CD4-positive, alpha-beta T cell (primary cell): ENCODE measurements around the gene C10orf67. TPM values are rescaled to one million over a fixed set of nuclear protein-coding genes. Genes with fewer than 3 reads are reported as not detected.
A peak's percentile ranks its signal among the peaks of the same experiment; 100 is the strongest.

Source experiments
- ATAC-seq: fragments of 200-7000 bp; cut with Tn5 transposase; one replicate; pipeline ENCODE4 v1.10.0; 2022; ENCODE audit warnings: mild to moderate bottlenecking; ENCODE audit not compliant: poor library complexity
- CTCF ChIA-PET: fragments of 350-600 bp; sonication (Branson Sonifier 250); formaldehyde crosslinking; loops from one replicate; lab custom pipeline; 2021; ENCODE audit warnings: antibody characterized with exemption, inconsistent platforms; lab: Charles Lee
- POLR2A ChIA-PET: fragments of 350-600 bp; sonication (Branson Sonifier 250); formaldehyde crosslinking; loops from one replicate; lab custom pipeline; 2021; ENCODE audit warnings: antibody characterized with exemption, inconsistent platforms; lab: Charles Lee
- DNase-seq, 14 experiments: peaks; one replicate each; pipeline ENCODE4 v3.0.0-alpha.2; 2013 to 2020; ENCODE audit warnings: mixed read lengths in 2 of 14
- H3K27ac ChIP-seq, 2 donors: one replicate each; pipeline versions ENCODE4 v1.5.1 to v1.7.0; 2013; ENCODE audit warnings: low read length in 2 of 2, low read depth in 1 of 2, mild to moderate bottlenecking in 1 of 2
- H3K27me3 ChIP-seq, 2 experiments: 1 replicate in 1 of 2; 2 replicates in 1 of 2; pipeline versions ENCODE4 v1.6.1 to v1.7.0; 2013; ENCODE audit warnings: low read length in 2 of 2, control low read depth in 1 of 2, mild to moderate bottlenecking in 1 of 2, moderate library complexity in 1 of 2; ENCODE audit not compliant: insufficient read depth in 2 of 2, control insufficient read depth in 1 of 2
- H3K36me3 ChIP-seq: one replicate; pipeline ENCODE4 v1.6.1; 2013; ENCODE audit warnings: low read length, control low read depth; ENCODE audit not compliant: insufficient read depth
- H3K4me1 ChIP-seq: one replicate; pipeline ENCODE4 v1.6.1; 2013; ENCODE audit warnings: low read length, control low read depth; ENCODE audit not compliant: insufficient read depth
- H3K4me3 ChIP-seq: one replicate; pipeline ENCODE4 v1.5.1; 2013; ENCODE audit warnings: mild to moderate bottlenecking, low read length, moderate library complexity
- H3K9me3 ChIP-seq, 2 experiments: 1 replicate in 1 of 2; 2 replicates in 1 of 2; pipeline versions ENCODE4 v1.6.1 to v1.7.0; 2013; ENCODE audit warnings: low read length in 2 of 2, mild to moderate bottlenecking in 2 of 2, control low read depth in 1 of 2, moderate library complexity in 1 of 2; ENCODE audit not compliant: control insufficient read depth in 1 of 2, insufficient read depth in 1 of 2
- H3K27ac Mint-ChIP-seq: one replicate; pipeline ENCODE4 v1.8.0; 2020; ENCODE audit warnings: mixed read lengths
- H3K27me3 Mint-ChIP-seq: one replicate; pipeline ENCODE4 v1.8.0; 2021; ENCODE audit warnings: mixed read lengths
- H3K36me3 Mint-ChIP-seq: one replicate; pipeline ENCODE4 v1.8.0; 2021; ENCODE audit warnings: low read depth, mixed read lengths
- H3K4me1 Mint-ChIP-seq: one replicate; pipeline ENCODE4 v1.8.0; 2021; ENCODE audit warnings: low read depth, mixed read lengths
- H3K4me3 Mint-ChIP-seq: one replicate; pipeline ENCODE4 v1.8.0; 2020; ENCODE audit warnings: mild to moderate bottlenecking, mixed read lengths
- H3K9me3 Mint-ChIP-seq: one replicate; pipeline ENCODE4 v1.8.0; 2020; ENCODE audit warnings: mixed read lengths
- CTCF ChIP-seq: fragments of 200-600 bp; IDR thresholded peaks from one replicate; pipeline ENCODE4 v1.8.0; 2022; ENCODE audit warnings: antibody characterized with exemption, mild to moderate bottlenecking
- intact Hi-C, 2 experiments: fragments of 100-400 bp; cut with DNase I in 1 of 2; cut with micrococcal nuclease in 1 of 2; formaldehyde crosslinking; loops; one replicate each; pipeline versions ENCODE4 v1.15.1 to v1.9.0; 2023 to 2025; cut with DNase I, micrococcal nuclease
- total RNA-seq, 174 experiments: library from RNA in 2 of 174; stranded (reverse) in 2 of 174; gene quantifications; one replicate each; pipeline ENCODE4 v1.2.3 and lab custom pipeline; 2021 to 2026

C10orf67 gene
- total RNA-seq, 2 experiments from 2014 or later: not detected

GRCh38 chr10:23364378-23364777 is 19.8 kb upstream of the C10orf67 start:
- Histone ChIP-seq H3K27me3 (no peaks in the 10 kb centered on the region), H3K27ac (peak overlapping the region in 1 of 2 donors; percentile 72), H3K4me3 (no peak overlapping the region), H3K4me1 (peaks cover 54% of the 10 kb centered on the region), H3K36me3 (no peaks in the 10 kb centered on the region), H3K9me3 (no peaks in the 10 kb centered on the region)
- no peaks in the 10 kb centered on the region for H3K9me3 Mint-ChIP-seq
- H3K36me3 Mint-ChIP-seq: no peaks in the 10 kb centered on the region
- ChIA-PET POLR2A (interaction anchor here (1.0 to 7.8 kb wide), 3 partner anchors 15 to 75 kb away, joined by 3 to 49 read pairs (median 3); partner anchors contain the start of genes C10orf67 and OTUD1), CTCF (interaction anchor here (1.5 kb wide), 1 partner anchor 32 kb away, joined by 3 read pairs; no protein-coding TSS in a partner anchor)
- intact Hi-C loops: loop anchor here (5.0 kb wide), 1 partner anchor 73 kb away; the partner anchor contains the start of gene OTUD1 (in 2 of the 2)
- ATAC-seq (no peak), DNase-seq (no peak)
- H3K4me3 Mint-ChIP-seq: peak overlapping the region; percentile 23
- H3K27ac Mint-ChIP-seq: peak overlapping the region; percentile 80
- no peaks in the 10 kb centered on the region for H3K27me3 Mint-ChIP-seq
- TF ChIP-seq CTCF: no peak
- H3K4me1 Mint-ChIP-seq: peaks cover 56% of the 10 kb centered on the region

DNA sequence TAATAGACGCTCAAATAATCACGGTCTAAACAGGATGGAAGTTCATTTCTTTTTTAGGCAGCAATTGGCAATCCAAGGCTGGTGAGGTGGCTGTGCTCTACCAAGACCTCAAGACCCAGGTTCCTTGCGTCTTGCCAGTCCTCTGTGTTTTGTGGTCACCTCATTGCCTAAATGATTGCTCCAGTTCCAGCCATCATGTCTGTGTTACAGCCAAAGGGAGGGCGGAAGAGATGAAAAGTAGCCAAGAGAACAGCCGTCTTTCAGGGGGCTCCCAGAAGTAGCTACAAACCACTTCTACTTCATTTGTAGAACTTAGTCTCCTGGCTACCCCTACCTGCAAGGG is 19.2 kb upstream of the C10orf67 start:
- Histone ChIP-seq H3K27me3 (no peaks in the 10 kb centered on the region), H3K4me1 (peaks cover 49% of the 10 kb centered on the region), H3K9me3 (no peaks in the 10 kb centered on the region), H3K4me3 (peak overlapping the region; percentile 36), H3K27ac (peak overlapping the region; percentile 68 to 72), H3K36me3 (no peaks in the 10 kb centered on the region)
- TF ChIP-seq CTCF: no peak
- DNase-seq (peak in 2 of 14 experiments; percentile 11 to 15), ATAC-seq (no peak)
- Mint-ChIP-seq H3K4me1 (peaks cover 50% of the 10 kb centered on the region), H3K36me3 (no peaks in the 10 kb centered on the region), H3K27ac (peak overlapping the region; percentile 80), H3K27me3 (no peaks in the 10 kb centered on the region), H3K9me3 (no peaks in the 10 kb centered on the region), H3K4me3 (peak overlapping the region; percentile 79)
- intact Hi-C loops: loop anchor here (1.0 to 5.0 kb wide), 2 partner anchors 22 to 74 kb away; partner anchors contain the start of gene OTUD1 (in 2 of the 2)
- POLR2A ChIA-PET: interaction anchor here (1.0 to 7.8 kb wide), 6 partner anchors 14 to 76 kb away, joined by 3 to 49 read pairs (median 4); partner anchors contain the start of genes C10orf67 and OTUD1
- CTCF ChIA-PET: interaction anchor here (1.5 kb wide), 1 partner anchor 31 kb away, joined by 3 read pairs; no protein-coding TSS in a partner anchor

DNA sequence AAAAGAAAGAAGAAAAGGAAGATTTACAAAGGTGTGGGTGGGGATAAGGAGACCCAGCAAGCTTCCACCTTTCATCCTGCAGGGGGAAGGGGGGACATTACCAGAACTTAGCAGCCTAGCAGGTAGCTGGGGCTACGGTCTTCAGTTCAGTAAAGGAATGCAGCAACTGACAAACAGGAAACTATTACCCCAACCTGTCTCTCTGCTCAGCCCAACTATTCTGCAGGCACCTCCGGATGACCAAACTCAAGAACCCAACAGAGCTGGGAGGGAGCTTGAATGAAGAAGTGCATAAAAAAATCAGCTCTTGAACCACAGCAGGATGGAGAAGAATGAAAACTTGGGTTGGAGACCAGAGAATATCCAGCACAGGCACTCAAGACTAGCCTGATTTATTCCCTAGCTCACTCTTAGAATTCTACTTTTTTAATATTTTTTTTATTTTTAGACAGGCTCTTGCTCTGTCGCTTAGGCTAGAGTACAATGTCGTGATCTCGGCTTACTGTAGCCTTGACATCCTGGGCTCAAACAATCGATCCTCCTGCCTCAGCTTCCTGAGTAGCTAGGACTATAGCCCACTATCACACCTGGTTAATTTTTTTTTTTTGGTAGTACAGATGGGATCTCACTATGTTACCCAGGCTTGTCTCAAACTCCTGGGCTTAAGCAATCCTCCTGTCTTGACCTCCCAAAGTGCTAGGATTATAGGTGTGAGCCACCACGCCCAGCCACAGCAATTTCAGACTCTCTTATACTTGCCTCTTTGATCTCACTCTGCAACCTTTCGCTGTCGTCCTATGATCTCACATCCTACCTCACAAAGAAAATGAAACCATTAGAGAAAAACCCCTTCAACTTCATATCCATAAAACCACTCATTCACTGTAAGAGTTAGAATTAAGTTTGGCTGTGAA is 18.5 kb upstream of the C10orf67 start:
- ChIA-PET CTCF (interaction anchor here (0.9 to 1.5 kb wide), 2 partner anchors 31 to 33 kb away, joined by 3 read pairs; no protein-coding TSS in a partner anchor), POLR2A (interaction anchor here (0.9 to 7.8 kb wide), 7 partner anchors 9 to 77 kb away, joined by 3 to 49 read pairs (median 5); partner anchors contain the start of gene OTUD1)
- peak overlapping the region; percentile 79 for H3K4me3 Mint-ChIP-seq
- peak in 11 of 14 experiments; percentile 25 to 83 (median 38) for DNase-seq
- Histone ChIP-seq H3K27me3 (no peaks in the 10 kb centered on the region), H3K9me3 (no peaks in the 10 kb centered on the region), H3K4me1 (peaks cover 43% of the 10 kb centered on the region), H3K36me3 (no peaks in the 10 kb centered on the region), H3K27ac (peak overlapping the region; percentile 68 to 72), H3K4me3 (peak overlapping the region; percentile 36)
- peaks cover 44% of the 10 kb centered on the region for H3K4me1 Mint-ChIP-seq
- peak overlapping the region; percentile 80 for H3K27ac Mint-ChIP-seq
- ATAC-seq: peak; percentile 84
- intact Hi-C loops: loop anchor here (1.0 to 5.0 kb wide), 2 partner anchors 22 to 74 kb away; partner anchors contain the start of gene OTUD1 (in 2 of the 2)
- H3K36me3 Mint-ChIP-seq: no peaks in the 10 kb centered on the region
- H3K9me3 Mint-ChIP-seq: no peaks in the 10 kb centered on the region
- H3K27me3 Mint-ChIP-seq: no peaks in the 10 kb centered on the region
- TF ChIP-seq CTCF: no peak
